ENCODE measurements around the gene JAZF1.
A peak's percentile ranks its signal among the peaks of the same experiment; 100 is the strongest.

JAZF1 gene

GRCh38 chr7:28180364-28181147, at the start of gene JAZF1:
Gene JAZF1 (minus strand): TSS chr7:28180795.
- peaks cover 28% of the 10 kb centered on the region for H3K4me1 ChIP-seq (ENCODE audit: low read length)
- 0 out of 2 replicates have a peak, but pooled peaks cover 14% of the 10 kb centered on the region for H3F3A ChIP-seq (ENCODE audit: insufficient read depth, low read length)
- H3K27me3 ChIP-seq (replicated peaks; ENCODE audit: insufficient read depth, low read length): peaks cover 6% of the 10 kb centered on the region; the same call in 1 of the 2 replicates
- peak within 1 kb of the TSS; percentile 72 for H3K4me3 ChIP-seq (ENCODE audit: low read length)
- no peaks in the 10 kb centered on the region for H3K9me2 ChIP-seq (replicated peaks; ENCODE audit: insufficient read depth, low read length)
- no peaks in the 10 kb centered on the region for H3K9me3 ChIP-seq (replicated peaks; ENCODE audit: insufficient read depth, low read length)
- peak within 1 kb of the TSS; percentile 67 for H2AFZ ChIP-seq (ENCODE audit: low read length)
- H3K4me2 ChIP-seq (ENCODE audit: low read depth, low read length): peak within 1 kb of the TSS; percentile 46
- H4K20me1 ChIP-seq (ENCODE audit: insufficient read depth, low read length): no peaks in the 10 kb centered on the region
- H3K36me3 ChIP-seq (replicated peaks; ENCODE audit: insufficient read depth, low read length): no peaks in the 10 kb centered on the region
- DNase-seq: peak; percentile 65
- peak within 1 kb of the TSS; percentile 30; the same call in 1 of the 2 replicates for H3K27ac ChIP-seq (ENCODE audit: low read length)
- peak within 1 kb of the TSS; percentile 63 for H3K9ac ChIP-seq (ENCODE audit: low read length)
- no peak for TF ChIP-seq EZH2phosphoT487 (IDR thresholded peaks at IDR 0.05; ENCODE audit: low read length)
- no peak for TF ChIP-seq CTCF (IDR thresholded peaks at IDR 0.05; ENCODE audit: low read length)
- TF ChIP-seq EZH2 (optimal IDR thresholded peaks at IDR 0.05; ENCODE audit: low read depth, low read length): no peak
- H3K79me2 ChIP-seq (ENCODE audit: low read length): no peaks in the 10 kb centered on the region

GRCh38 chr7:28230261-28230660, 49.7 kb upstream of the JAZF1 start:
- Histone ChIP-seq H3F3A (ENCODE audit: insufficient read depth, low read length) (no peaks in the 10 kb centered on the region), H3K36me3 (replicated peaks; ENCODE audit: insufficient read depth, low read length) (no peaks in the 10 kb centered on the region), H2AFZ (ENCODE audit: low read length) (no peak overlapping the region), H3K9ac (ENCODE audit: low read length) (no peak overlapping the region), H3K4me1 (ENCODE audit: low read length) (no peaks in the 10 kb centered on the region), H3K4me2 (ENCODE audit: low read depth, low read length) (no peak overlapping the region), H3K79me2 (ENCODE audit: low read length) (no peaks in the 10 kb centered on the region), H3K27me3 (replicated peaks; ENCODE audit: insufficient read depth, low read length) (no peaks in the 10 kb centered on the region), H3K9me2 (replicated peaks; ENCODE audit: insufficient read depth, low read length) (no peaks in the 10 kb centered on the region), H3K27ac (ENCODE audit: low read length) (no peak overlapping the region), H3K9me3 (replicated peaks; ENCODE audit: insufficient read depth, low read length) (no peaks in the 10 kb centered on the region), H4K20me1 (ENCODE audit: insufficient read depth, low read length) (no peaks in the 10 kb centered on the region), H3K4me3 (ENCODE audit: low read length) (no peak overlapping the region)
- TF ChIP-seq EZH2 (optimal IDR thresholded peaks at IDR 0.05; ENCODE audit: low read depth, low read length) (no peak), EZH2phosphoT487 (IDR thresholded peaks at IDR 0.05; ENCODE audit: low read length) (no peak), CTCF (IDR thresholded peaks at IDR 0.05; ENCODE audit: low read length) (no peak)
- no peak for DNase-seq

- Histone ChIP-seq H3K9me2 (replicated peaks; ENCODE audit: insufficient read depth, low read length) (no peaks in the 10 kb centered on the region), H4K20me1 (ENCODE audit: insufficient read depth, low read length) (no peaks in the 10 kb centered on the region), H3K27me3 (replicated peaks; ENCODE audit: insufficient read depth, low read length) (no peaks in the 10 kb centered on the region), H3K4me2 (ENCODE audit: low read depth, low read length) (no peak overlapping the region), H3K9ac (ENCODE audit: low read length) (no peak overlapping the region), H3K27ac (ENCODE audit: low read length) (no peak overlapping the region), H3F3A (ENCODE audit: insufficient read depth, low read length) (no peaks in the 10 kb centered on the region), H2AFZ (ENCODE audit: low read length) (no peak overlapping the region), H3K36me3 (replicated peaks; ENCODE audit: insufficient read depth, low read length) (no peaks in the 10 kb centered on the region), H3K79me2 (ENCODE audit: low read length) (no peaks in the 10 kb centered on the region), H3K4me1 (ENCODE audit: low read length) (no peaks in the 10 kb centered on the region), H3K4me3 (ENCODE audit: low read length) (no peak overlapping the region), H3K9me3 (replicated peaks; ENCODE audit: insufficient read depth, low read length) (no peaks in the 10 kb centered on the region)
- TF ChIP-seq CTCF (IDR thresholded peaks at IDR 0.05; ENCODE audit: low read length): no peak
- no peak for DNase-seq
Measured at GRCh38 chr7:28228396-28228795, 47.8 kb upstream of the JAZF1 start.

Data from MM.1S (cell line).